T-helper 17 cell (primary cell): ENCODE results near the gene PPA2. TPM values are rescaled to one million over a fixed set of nuclear protein-coding genes. Genes with fewer than 3 reads are reported as not detected.
A peak's percentile ranks its signal among the peaks of the same experiment; 100 is the strongest.

Experiments
- ATAC-seq: fragments of 150-1000 bp; cut with Tn5 transposase; 2 replicates; pipeline ENCODE4 v1.10.0; 2021; ENCODE audit warnings: mild to moderate bottlenecking, moderate library complexity
- DNase-seq, 3 donors: peaks; one replicate each; pipeline versions ENCODE4 v3.0.0 to v3.0.0-alpha.2; 2020 to 2021
- H3K9me3 ChIP-seq: one replicate; pipeline ENCODE4 v1.7.0; 2013; ENCODE audit warnings: low read length, mild to moderate bottlenecking; ENCODE audit not compliant: control insufficient read depth, poor library complexity, severe bottlenecking
- H3K27ac Mint-ChIP-seq: one replicate; pipeline ENCODE4 v1.8.0; 2022; ENCODE audit warnings: mild to moderate bottlenecking, moderate library complexity, mixed read lengths
- H3K27me3 Mint-ChIP-seq: one replicate; pipeline ENCODE4 v1.8.0; 2022; ENCODE audit warnings: mixed read lengths
- H3K36me3 Mint-ChIP-seq: one replicate; pipeline ENCODE4 v1.8.0; 2022; ENCODE audit warnings: low read depth, mixed read lengths
- H3K4me1 Mint-ChIP-seq: one replicate; pipeline ENCODE4 v1.8.0; 2022; ENCODE audit warnings: mild to moderate bottlenecking, mixed read lengths
- H3K4me3 Mint-ChIP-seq: one replicate; pipeline ENCODE4 v1.8.0; 2022; ENCODE audit warnings: mild to moderate bottlenecking, moderate library complexity, mixed read lengths
- total RNA-seq, 4 donors: library from RNA in 2 of 4; stranded (reverse) in 2 of 4; gene quantifications; one replicate each; pipeline ENCODE4 v1.2.3 and lab custom pipeline; 2022 to 2026

PPA2 gene
- total RNA-seq, 2 donors from 2014 or later: 46.1 to 67.0 TPM

DNA sequence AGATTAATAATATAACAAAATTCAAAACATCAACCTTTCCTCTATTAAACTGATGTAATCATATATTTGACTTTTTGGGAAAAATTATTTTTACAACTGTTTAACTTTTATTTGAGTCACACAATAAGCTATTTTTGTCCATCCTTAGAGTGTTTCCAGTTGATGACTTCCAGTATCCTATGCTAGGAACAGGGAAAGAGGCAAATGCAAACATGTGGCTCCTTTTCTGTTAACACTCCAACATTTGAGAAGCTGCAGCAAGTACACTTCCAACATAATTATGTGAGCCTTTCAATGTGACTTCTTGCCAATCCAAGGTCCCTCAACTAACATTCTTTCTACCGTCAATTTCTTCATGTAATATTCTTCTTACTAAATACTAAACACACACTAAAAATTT is 117.7 kb downstream of the PPA2 start:
- Mint-ChIP-seq H3K4me1 (peaks cover 2% of the 10 kb centered on the region), H3K4me3 (no peak overlapping the region), H3K36me3 (peaks cover 9% of the 10 kb centered on the region), H3K27ac (no peak overlapping the region), H3K27me3 (no peaks in the 10 kb centered on the region)
- no peak for ATAC-seq
- DNase-seq: no peak
- no peaks in the 10 kb centered on the region for H3K9me3 ChIP-seq

DNA sequence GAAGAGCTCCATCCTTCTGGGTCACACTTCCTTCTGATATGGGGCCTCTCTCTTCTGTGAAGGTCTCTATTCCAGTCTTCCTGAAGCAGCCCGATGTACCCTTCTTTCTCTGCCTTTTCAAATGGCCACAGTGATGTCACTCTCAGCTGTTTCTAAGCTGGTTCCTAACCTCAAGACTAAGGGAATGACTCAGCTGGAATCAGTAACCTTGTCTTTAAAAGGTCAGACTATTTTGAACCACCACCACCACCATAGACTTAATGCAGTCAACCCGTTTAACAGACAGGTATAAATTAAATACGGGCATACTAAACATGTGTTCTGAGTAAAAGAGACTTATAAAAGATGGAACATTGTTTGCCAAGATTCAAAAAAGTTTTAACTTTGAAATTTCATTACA is 121.0 kb downstream of the PPA2 start:
- no peak for DNase-seq
- peaks cover 2% of the 10 kb centered on the region for H3K4me1 Mint-ChIP-seq
- no peaks in the 10 kb centered on the region for H3K27me3 Mint-ChIP-seq
- H3K9me3 ChIP-seq: no peaks in the 10 kb centered on the region
- no peak for ATAC-seq
- no peak overlapping the region for H3K27ac Mint-ChIP-seq
- H3K36me3 Mint-ChIP-seq: peaks cover 9% of the 10 kb centered on the region
- no peak overlapping the region for H3K4me3 Mint-ChIP-seq

DNA sequence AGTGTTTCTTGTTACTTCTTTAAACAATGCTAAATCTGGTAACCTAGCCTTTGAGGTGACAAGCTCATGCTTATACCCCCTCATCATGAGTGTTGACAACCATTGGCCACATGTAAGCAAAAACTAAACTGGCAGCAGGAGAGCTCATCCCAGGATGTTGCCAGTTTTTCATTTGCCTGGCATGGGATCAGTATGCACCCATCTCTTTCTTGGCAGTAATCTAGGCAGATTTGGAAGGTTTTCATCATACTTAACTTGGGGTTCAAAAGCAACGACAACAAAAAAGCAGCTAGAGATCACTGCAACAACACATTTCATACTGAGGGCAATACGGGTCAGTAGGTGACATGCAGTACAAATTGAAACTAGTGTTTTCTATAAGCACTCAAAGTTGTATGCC is 122.0 kb downstream of the PPA2 start:
- DNase-seq (no peak), ATAC-seq (no peak)
- H3K36me3 Mint-ChIP-seq: peaks cover 7% of the 10 kb centered on the region
- H3K27ac Mint-ChIP-seq: no peak overlapping the region
- H3K9me3 ChIP-seq: no peaks in the 10 kb centered on the region
- H3K4me1 Mint-ChIP-seq: peaks cover 2% of the 10 kb centered on the region
- H3K27me3 Mint-ChIP-seq: no peaks in the 10 kb centered on the region
- no peak overlapping the region for H3K4me3 Mint-ChIP-seq

DNA sequence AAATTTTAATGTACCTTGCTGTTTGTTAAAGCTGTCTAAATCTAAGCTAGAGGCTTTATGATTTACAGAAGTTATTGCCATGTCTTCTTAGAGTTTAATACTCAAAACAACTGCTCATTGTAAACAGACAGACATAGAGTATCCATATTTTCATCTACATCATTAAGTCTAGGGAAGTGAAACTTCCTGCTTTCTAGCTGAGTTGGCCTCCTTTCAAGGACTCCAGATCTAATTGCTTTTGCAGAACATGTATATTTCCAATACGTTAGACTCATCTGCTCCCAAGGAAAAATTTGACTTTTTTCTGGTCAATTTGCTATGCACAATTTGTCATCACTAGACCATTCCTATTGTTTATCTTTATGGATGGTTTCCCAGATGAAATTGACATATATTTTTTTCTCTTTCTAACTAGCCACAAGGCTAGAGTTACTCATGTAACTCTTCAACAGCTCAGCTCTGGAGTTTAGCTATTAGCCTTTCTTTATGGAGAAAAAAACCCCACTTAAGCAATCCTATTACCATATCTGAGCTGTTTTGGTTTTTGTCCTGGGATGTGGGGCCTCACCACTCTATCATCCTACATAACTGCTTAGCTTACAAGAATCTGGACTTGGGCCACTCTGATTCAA is 122.9 kb downstream of the PPA2 start:
- H3K4me1 Mint-ChIP-seq: peaks cover 2% of the 10 kb centered on the region
- H3K4me3 Mint-ChIP-seq: no peak overlapping the region
- H3K9me3 ChIP-seq: no peaks in the 10 kb centered on the region
- no peaks in the 10 kb centered on the region for H3K27me3 Mint-ChIP-seq
- no peak for DNase-seq
- no peak overlapping the region for H3K27ac Mint-ChIP-seq
- no peak for ATAC-seq
- peaks cover 7% of the 10 kb centered on the region for H3K36me3 Mint-ChIP-seq

DNA sequence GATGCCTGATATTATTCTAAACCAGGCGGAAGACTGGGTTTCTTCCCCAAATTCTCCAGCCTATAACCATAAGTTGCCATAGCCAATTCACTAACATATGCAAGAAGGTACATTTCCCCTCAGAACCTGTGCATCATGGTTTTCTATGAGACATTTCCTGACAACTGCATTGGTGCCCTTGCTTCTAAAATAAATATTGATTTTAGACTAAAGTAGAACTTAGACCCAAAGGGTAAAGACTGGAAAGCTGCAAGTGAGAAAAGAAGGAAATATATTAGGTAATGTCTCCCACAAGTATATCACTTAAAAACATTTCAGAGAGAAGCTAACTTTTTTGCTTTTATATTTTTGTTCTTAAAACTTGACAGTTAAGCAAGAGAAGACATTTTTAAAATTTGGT is 125.1 kb downstream of the PPA2 start:
- Mint-ChIP-seq H3K36me3 (peaks cover 4% of the 10 kb centered on the region), H3K27ac (no peak overlapping the region)
- no peak for ATAC-seq

DNA sequence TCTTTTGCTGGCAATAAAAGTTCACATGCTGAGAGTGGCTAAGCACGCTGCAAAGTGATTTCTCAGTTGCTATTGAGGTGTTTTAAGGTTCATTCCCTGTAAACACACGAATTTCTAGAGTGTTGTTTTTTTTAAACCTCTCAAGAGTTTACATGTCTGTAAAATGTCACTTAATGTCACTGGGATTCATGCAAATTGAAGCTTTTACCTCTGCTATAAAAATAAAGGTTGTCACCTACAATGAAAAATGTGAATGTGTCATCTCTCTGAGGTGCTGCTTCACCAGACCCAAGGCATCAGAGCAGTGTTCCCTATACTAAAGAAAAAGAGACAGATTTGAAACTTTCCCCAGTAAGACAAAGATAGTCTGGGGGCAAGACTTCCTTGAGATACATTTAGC is 127.0 kb downstream of the PPA2 start:
- DNase-seq: no peak
- no peaks in the 10 kb centered on the region for H3K4me1 Mint-ChIP-seq
- H3K27me3 Mint-ChIP-seq: no peaks in the 10 kb centered on the region
- ATAC-seq: no peak
- H3K4me3 Mint-ChIP-seq: no peak overlapping the region
- peaks cover 4% of the 10 kb centered on the region for H3K36me3 Mint-ChIP-seq
- H3K9me3 ChIP-seq: no peaks in the 10 kb centered on the region
- no peak overlapping the region for H3K27ac Mint-ChIP-seq

More for the DNA sequence above, 125.1 kb downstream of the PPA2 start:
- H3K4me3 Mint-ChIP-seq: no peak overlapping the region
- DNase-seq: no peak
- no peaks in the 10 kb centered on the region for H3K9me3 ChIP-seq
- no peaks in the 10 kb centered on the region for H3K27me3 Mint-ChIP-seq
- H3K4me1 Mint-ChIP-seq: peaks cover 2% of the 10 kb centered on the region

DNA sequence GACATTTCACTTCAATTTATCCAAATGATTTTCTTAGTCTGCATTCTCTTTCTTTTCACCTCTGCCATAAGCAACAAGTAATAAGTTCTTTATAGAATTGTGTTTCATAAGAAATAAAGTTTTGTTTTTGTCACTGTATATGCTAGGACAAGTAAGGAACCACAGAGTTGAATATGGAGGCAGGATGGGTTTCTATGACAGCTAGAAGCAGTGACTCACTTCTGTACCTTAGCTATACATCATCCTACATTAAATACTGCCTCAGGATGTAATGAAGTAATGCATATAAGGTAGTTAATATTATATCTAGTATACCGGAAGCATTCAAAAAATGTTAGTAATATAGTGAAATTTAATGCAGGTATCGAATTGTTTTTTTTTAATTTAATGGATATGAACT is 128.0 kb downstream of the PPA2 start:
- no peaks in the 10 kb centered on the region for H3K27me3 Mint-ChIP-seq
- H3K27ac Mint-ChIP-seq: no peak overlapping the region
- no peak for DNase-seq
- H3K9me3 ChIP-seq: no peaks in the 10 kb centered on the region
- peaks cover 4% of the 10 kb centered on the region for H3K36me3 Mint-ChIP-seq
- no peak for ATAC-seq
- no peaks in the 10 kb centered on the region for H3K4me1 Mint-ChIP-seq
- H3K4me3 Mint-ChIP-seq: no peak overlapping the region

DNA sequence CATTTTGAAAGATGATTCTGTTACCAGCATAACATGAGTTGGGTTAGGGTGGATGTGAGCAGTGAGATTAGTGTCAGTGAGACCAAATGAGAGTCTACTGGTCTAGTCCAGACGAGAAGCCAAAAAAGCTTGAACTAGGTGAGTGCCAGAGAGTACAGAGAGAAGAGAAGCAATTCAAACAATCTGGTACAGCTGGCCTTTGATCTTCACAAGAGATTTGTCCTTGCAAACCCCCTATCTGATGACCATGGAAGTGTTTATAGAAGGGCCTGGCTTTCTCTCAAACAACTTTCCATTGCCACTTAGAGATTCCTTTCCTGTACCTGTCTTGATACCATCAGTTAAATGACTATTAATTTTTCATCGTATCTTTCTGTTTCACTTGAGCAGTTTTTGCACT is 128.5 kb downstream of the PPA2 start:
- no peak overlapping the region for H3K4me3 Mint-ChIP-seq
- no peaks in the 10 kb centered on the region for H3K9me3 ChIP-seq
- peaks cover 4% of the 10 kb centered on the region for H3K36me3 Mint-ChIP-seq
- ATAC-seq: no peak
- no peaks in the 10 kb centered on the region for H3K4me1 Mint-ChIP-seq
- no peak for DNase-seq
- no peak overlapping the region for H3K27ac Mint-ChIP-seq
- no peaks in the 10 kb centered on the region for H3K27me3 Mint-ChIP-seq

DNA sequence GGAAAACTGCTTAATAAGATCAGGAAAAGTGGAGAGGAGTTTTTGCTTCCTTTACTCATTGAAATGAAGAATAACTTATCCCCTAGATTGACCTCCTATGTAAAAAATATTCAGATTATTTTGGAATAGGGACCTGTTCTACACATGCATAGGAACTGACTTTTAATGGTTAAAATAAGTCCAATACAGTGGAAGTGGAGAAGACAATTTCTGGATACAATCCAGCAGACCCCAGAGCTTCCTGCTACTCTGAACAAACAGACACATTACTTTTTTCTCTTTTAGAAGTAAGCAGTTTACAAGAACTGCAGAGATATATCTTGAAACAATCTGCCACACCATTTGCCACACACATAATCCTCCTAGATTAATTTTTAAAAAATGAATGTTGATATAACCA is 129.7 kb downstream of the PPA2 start:
- no peaks in the 10 kb centered on the region for H3K4me1 Mint-ChIP-seq
- no peaks in the 10 kb centered on the region for H3K27me3 Mint-ChIP-seq
- H3K27ac Mint-ChIP-seq: no peak overlapping the region

DNA sequence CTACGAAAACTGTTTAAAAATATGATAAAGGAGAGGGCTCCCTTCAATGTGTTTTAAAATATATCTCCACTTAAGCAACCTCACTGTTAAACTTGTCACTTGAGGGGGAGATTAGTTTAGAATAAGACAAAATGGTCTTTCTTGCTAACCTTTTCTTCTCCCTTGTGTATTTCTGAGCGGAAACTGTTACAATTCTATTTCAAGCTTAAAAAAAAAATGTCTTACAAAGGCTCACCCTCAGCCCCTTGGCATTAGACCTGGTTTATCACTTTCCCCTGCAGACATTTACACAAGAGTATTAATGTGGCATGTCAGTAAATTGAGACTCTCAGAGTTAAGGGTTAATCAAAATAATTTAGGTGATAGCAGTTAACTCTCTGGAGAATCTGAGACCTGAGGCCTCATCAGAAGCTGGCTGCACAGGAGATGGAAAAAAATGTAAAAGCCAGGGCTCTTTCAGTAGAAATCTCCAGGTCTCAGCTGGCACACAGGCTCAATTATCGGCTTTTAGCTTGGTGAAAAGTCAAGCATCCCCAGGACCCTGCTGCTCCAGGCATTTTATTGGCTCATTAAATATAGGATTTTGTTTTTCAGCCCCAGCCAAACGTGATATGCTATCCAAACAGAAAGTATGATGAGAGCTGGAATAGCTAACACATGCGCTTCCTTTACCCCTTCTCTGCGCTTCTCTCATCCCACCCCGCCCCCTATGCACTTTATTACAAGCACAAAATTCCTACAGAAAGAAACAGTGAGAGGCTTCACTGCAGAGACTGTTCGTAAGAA is 130.5 kb downstream of the PPA2 start:
- H3K36me3 Mint-ChIP-seq: peaks cover 4% of the 10 kb centered on the region
- no peaks in the 10 kb centered on the region for H3K9me3 ChIP-seq
- no peaks in the 10 kb centered on the region for H3K27me3 Mint-ChIP-seq
- ATAC-seq: no peak
- H3K4me3 Mint-ChIP-seq: no peak overlapping the region
- no peak for DNase-seq
- H3K27ac Mint-ChIP-seq: no peak overlapping the region
- no peaks in the 10 kb centered on the region for H3K4me1 Mint-ChIP-seq

More for the DNA sequence above, 129.7 kb downstream of the PPA2 start:
- no peak overlapping the region for H3K4me3 Mint-ChIP-seq
- peaks cover 4% of the 10 kb centered on the region for H3K36me3 Mint-ChIP-seq
- ATAC-seq (no peak), DNase-seq (no peak)
- H3K9me3 ChIP-seq: no peaks in the 10 kb centered on the region

DNA sequence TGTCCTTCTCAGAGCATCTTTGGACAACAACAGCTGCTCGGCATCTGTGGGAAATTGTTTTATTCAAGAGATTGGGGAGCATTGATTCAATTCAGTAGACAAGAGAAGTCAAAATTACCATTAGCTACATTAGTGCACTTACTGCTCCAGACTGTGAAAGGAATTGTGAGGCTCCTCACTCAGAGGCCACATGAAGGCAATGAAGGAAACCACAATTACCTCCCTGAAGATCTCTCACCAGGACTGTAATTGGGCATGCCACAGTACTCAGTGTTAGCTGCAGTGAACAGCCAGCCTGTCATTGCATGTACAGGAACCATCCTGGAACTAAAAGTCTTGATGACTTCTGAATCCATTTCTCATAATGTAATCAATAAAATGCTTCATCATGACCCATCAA is 144.8 kb downstream of the PPA2 start:
- Mint-ChIP-seq H3K4me1 (peaks cover 9% of the 10 kb centered on the region), H3K27ac (no peak overlapping the region), H3K36me3 (no peaks in the 10 kb centered on the region), H3K27me3 (no peaks in the 10 kb centered on the region), H3K4me3 (no peak overlapping the region)
- DNase-seq (no peak), ATAC-seq (peak; percentile 61)
- H3K9me3 ChIP-seq: no peaks in the 10 kb centered on the region

DNA sequence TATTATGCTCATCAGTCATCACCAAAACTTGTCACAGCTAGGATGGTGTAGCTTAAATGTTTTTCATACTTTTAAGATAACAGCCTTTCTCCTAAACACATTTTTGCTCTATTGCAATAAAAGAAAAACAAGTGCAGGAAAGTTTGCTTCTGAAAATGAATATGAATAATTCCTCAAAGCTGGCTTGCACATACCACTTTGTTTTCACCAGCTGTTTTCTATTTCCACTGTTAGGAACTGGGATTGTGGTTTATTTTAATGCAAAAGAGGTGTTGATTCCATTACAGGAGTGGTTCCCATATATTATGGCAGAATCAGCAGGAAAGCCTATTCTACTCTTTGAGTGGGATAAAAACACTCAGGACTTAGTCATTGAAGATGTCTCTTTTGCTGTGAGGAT is 145.9 kb downstream of the PPA2 start:
- Mint-ChIP-seq H3K36me3 (no peaks in the 10 kb centered on the region), H3K4me1 (peaks cover 9% of the 10 kb centered on the region), H3K27ac (no peak overlapping the region), H3K4me3 (no peak overlapping the region), H3K27me3 (no peaks in the 10 kb centered on the region)
- ATAC-seq (no peak), DNase-seq (no peak)
- H3K9me3 ChIP-seq: no peaks in the 10 kb centered on the region

DNA sequence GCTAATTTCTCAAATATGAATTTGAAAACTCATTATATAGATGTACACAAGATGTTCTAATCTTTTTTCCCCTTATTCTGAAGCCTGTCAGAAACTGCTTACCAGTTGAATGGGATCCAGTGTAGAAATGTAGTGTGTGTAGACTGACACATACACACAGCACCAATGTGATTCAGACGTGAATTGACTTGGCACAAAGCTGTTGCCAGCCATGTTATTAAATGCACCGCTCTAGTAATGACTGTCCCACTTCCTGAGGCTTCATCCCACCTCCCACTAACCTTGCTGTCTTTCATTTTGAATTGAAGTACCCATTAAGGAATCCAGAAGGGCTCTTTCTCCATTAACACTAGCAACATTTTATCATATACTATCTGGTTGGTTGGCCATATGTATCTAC is 146.6 kb downstream of the PPA2 start:
- Mint-ChIP-seq H3K27me3 (no peaks in the 10 kb centered on the region), H3K27ac (no peak overlapping the region), H3K4me3 (no peak overlapping the region), H3K4me1 (peaks cover 9% of the 10 kb centered on the region), H3K36me3 (no peaks in the 10 kb centered on the region)
- DNase-seq: no peak
- no peak for ATAC-seq
- no peaks in the 10 kb centered on the region for H3K9me3 ChIP-seq
